Endothelial cell of umbilical vein (primary cell): Measurements from ENCODE around the gene CABP5. TPM values are rescaled to one million over a fixed set of nuclear protein-coding genes. Genes with fewer than 3 reads are reported as not detected.
"Not testable (repeated sequence)": the region's sequence is repeated elsewhere in the genome, so short reads cannot be mapped to it uniquely, and the experiment has no call there.

Experiments used
- Bru-seq: library from RNA; stranded (reverse); fragments of 400-500 nt; gene quantifications from one replicate; lab custom pipeline; 2021; lab: Mats Ljungman, UMichigan
- BruChase-seq, 2 experiments: library from RNA; stranded (reverse); fragments of 400-500 nt; gene quantifications; one replicate each; lab custom pipeline; 2021; lab: Mats Ljungman, UMichigan
- BruUV-seq: library from RNA; stranded (reverse); fragments of 400-500 nt; replicated peaks from 2 replicates; lab custom pipeline; 2021; lab: Mats Ljungman, UMichigan
- CTCF ChIA-PET: fragments of 300-600, 350-600 bp; sonication (Branson Sonifier 250); formaldehyde crosslinking; loops from one replicate; lab custom pipeline; 2021; ENCODE audit warnings: antibody characterized with exemption, inconsistent platforms; lab: Charles Lee
- POLR2A ChIA-PET: fragments of 300-600, 350-600 bp; sonication (Branson Sonifier 250); formaldehyde crosslinking; loops from one replicate; lab custom pipeline; 2021; ENCODE audit warnings: antibody characterized with exemption, inconsistent platforms; lab: Charles Lee
- DNase-seq: peaks from one replicate; pipeline ENCODE4 v3.0.0-alpha.2; 2011; ENCODE audit warnings: low read depth, low spot score
- FAIRE-seq: peaks from 2 replicates; lab custom pipeline; 2011; peaks lifted over from hg19 to GRCh38; lab: Jason Lieb, UNC
- H2AFZ ChIP-seq: 2 replicates; pipeline ENCODE4 v1.6.0; 2012; ENCODE audit warnings: low read depth, low read length, control low read depth, inconsistent platforms
- H3K27ac ChIP-seq: 2 replicates; pipeline ENCODE4 v1.5.1; 2011; ENCODE audit warnings: low read depth, mild to moderate bottlenecking, control low read depth, low read length, moderate library complexity; ENCODE audit not compliant: insufficient read depth
- H3K27me3 ChIP-seq, 2 experiments: 2 replicates each; pipeline versions ENCODE4 v1.6.0 to v1.6.1; 2011; ENCODE audit warnings: low read length in 2 of 2, mixed read lengths in 1 of 2; ENCODE audit not compliant: control insufficient read depth in 2 of 2, insufficient read depth in 2 of 2
- H3K36me3 ChIP-seq, 2 experiments: 2 replicates in 1 of 2; 3 replicates in 1 of 2; pipeline ENCODE4 v1.5.1; 2011; ENCODE audit warnings: low read length in 2 of 2, mild to moderate bottlenecking in 1 of 2, moderate library complexity in 1 of 2; ENCODE audit not compliant: control insufficient read depth in 2 of 2, insufficient read depth in 2 of 2; ENCODE audit errors: extremely low read depth in 1 of 2
- H3K4me1 ChIP-seq: 3 replicates; pipeline ENCODE4 v1.5.1; 2011; ENCODE audit warnings: mild to moderate bottlenecking, low read length; ENCODE audit not compliant: control insufficient read depth, insufficient read depth; ENCODE audit errors: extremely low read depth
- H3K4me2 ChIP-seq: 2 replicates; pipeline ENCODE4 v1.6.1; 2011; ENCODE audit warnings: low read length, control low read depth, mixed read lengths; ENCODE audit not compliant: insufficient read depth
- H3K4me3 ChIP-seq, 3 experiments: fragments of 200-600 bp in 1 of 3; sonication (generic), shearing (Covaris generic) in 1 of 3; replicated peaks in 1 of 3; 2 replicates each; pipeline ENCODE4 v1.5.1; 2011 to 2016; ENCODE audit warnings: control low read depth in 3 of 3, low read length in 3 of 3, mild to moderate bottlenecking in 2 of 3, inconsistent platforms in 1 of 3, low read depth in 1 of 3, moderate library complexity in 1 of 3; ENCODE audit not compliant: insufficient read depth in 1 of 3
- H3K79me2 ChIP-seq: 2 replicates; pipeline ENCODE4 v1.6.0; 2012; ENCODE audit warnings: low read length, inconsistent platforms; ENCODE audit not compliant: control insufficient read depth, insufficient read depth
- H3K9ac ChIP-seq: replicated peaks from 2 replicates; pipeline ENCODE3; 2011; ENCODE audit warnings: low read length, control low read depth; ENCODE audit not compliant: insufficient read depth; ENCODE audit errors: extremely low read depth
- H3K9me1 ChIP-seq: replicated peaks from 3 replicates; pipeline ENCODE4 v1.6.0; 2011; ENCODE audit warnings: mild to moderate bottlenecking, low read length; ENCODE audit not compliant: control insufficient read depth, insufficient read depth; ENCODE audit errors: extremely low read depth
- H3K9me3 ChIP-seq: replicated peaks from 2 replicates; pipeline ENCODE4 v1.5.1; 2012; ENCODE audit warnings: low read length, inconsistent platforms; ENCODE audit not compliant: control insufficient read depth, insufficient read depth
- H4K20me1 ChIP-seq: replicated peaks from 2 replicates; pipeline ENCODE3; 2011; ENCODE audit warnings: mild to moderate bottlenecking, low read length; ENCODE audit not compliant: control insufficient read depth, insufficient read depth; ENCODE audit errors: extremely low read depth
- EZH2 ChIP-seq: IDR thresholded peaks from 2 replicates; pipeline ENCODE4 v1.6.1; 2012; ENCODE audit warnings: borderline replicate concordance, low read depth, mild to moderate bottlenecking, moderate library complexity, low read length, inconsistent platforms; ENCODE audit not compliant: severe bottlenecking
- FOS ChIP-seq: IDR thresholded peaks from 2 replicates; pipeline ENCODE4 v1.6.1; 2011; ENCODE audit warnings: mild to moderate bottlenecking, low read length, moderate library complexity, borderline replicate concordance; ENCODE audit not compliant: insufficient read depth
- GATA2 ChIP-seq: IDR thresholded peaks from 2 replicates; pipeline ENCODE4 v1.7.0; 2011; ENCODE audit warnings: low read depth, mild to moderate bottlenecking, moderate library complexity, mixed read lengths, low read length; ENCODE audit not compliant: insufficient read length, insufficient read depth
- MYC ChIP-seq: IDR thresholded peaks from one replicate; pipeline ENCODE4 v1.6.1; 2011; ENCODE audit warnings: mild to moderate bottlenecking, low read depth, low read length
- dilution Hi-C: fragments of 300-500 bp; cut with MboI; formaldehyde crosslinking; loops from one replicate; pipeline ENCODE4 v1.15.0; 2019; ENCODE audit warnings: low sequenced_read_pairs; ENCODE audit not compliant: extremely low pct_ligation_motif_present
- intact Hi-C: fragments of 100-400 bp; cut with micrococcal nuclease; formaldehyde crosslinking; loops from one replicate; pipeline ENCODE4 v1.10.0; 2022
- long read RNA-seq: library from polyadenylated mRNA; stranded (forward); transcript quantifications from one replicate; pipeline ENCODE4 v2.0.0, GENCODE V29; 2021
- polyA minus RNA-seq, 3 experiments: library from RNA; depleted of rRNA, polyadenylated mRNA; stranded (reverse); fragments of >200 nt; gene quantifications; 1 replicate in 1 of 3; 2 replicates in 2 of 3; pipeline ENCODE4 v1.2.3, GENCODE V29; 2011
- polyA plus RNA-seq, 4 experiments: library from polyadenylated mRNA; depleted of rRNA in 3 of 4; stranded (reverse) in 3 of 4; unstranded in 1 of 4; fragments of >200 nt; gene quantifications; 2 replicates each; pipeline versions ENCODE4 v1.2.1 to v1.2.3, GENCODE V29; 2011 to 2012; ENCODE audit warnings: missing spikeins in 1 of 4
- total RNA-seq: library from RNA; stranded (reverse); gene quantifications from 2 replicates; pipeline ENCODE4 v1.2.3, GENCODE V29; 2021
- TF ChIP-seq, protein P1 (sequence below): IDR thresholded peaks from 2 replicates; pipeline ENCODE4 v1.6.1; 2011; ENCODE audit not compliant: insufficient read depth, insufficient read length
- TF ChIP-seq, protein P2 (sequence below), 2 donors: IDR thresholded peaks; 1 replicate in 1 of 2; 2 replicates in 1 of 2; pipeline ENCODE4 v1.5.1; 2011; ENCODE audit warnings: low read length in 2 of 2, mild to moderate bottlenecking in 2 of 2, moderate library complexity in 2 of 2, control low read depth in 1 of 2, inconsistent platforms in 1 of 2, low read depth in 1 of 2; ENCODE audit not compliant: insufficient read depth in 1 of 2; ENCODE audit errors: extremely low read depth in 1 of 2

Gene CABP5
- not detected in 2 replicates for total RNA-seq
- not detected in 2 replicates for polyA plus RNA-seq
- not detected in 2 replicates for polyA plus RNA-seq (2011; cell fraction: cytosol; rRNA removed)
- polyA plus RNA-seq (2011; cell fraction: nucleus; rRNA removed), result not detected in 2 replicates
- polyA plus RNA-seq (2012), result not detected in 2 replicates
- not detected in 2 replicates for polyA minus RNA-seq
- polyA minus RNA-seq (2011; cell fraction: cytosol; rRNA and poly(A)+ RNA removed), result not detected
- polyA minus RNA-seq (2011; cell fraction: nucleus; rRNA and poly(A)+ RNA removed), result not detected in 2 replicates
- not detected for Bru-seq, nascent RNA
- not detected for BruChase-seq, experiment 1, labeled RNA remaining after a 6-hour chase
- BruChase-seq, experiment 2, labeled RNA remaining after a 2-hour chase, result not detected
- long read RNA-seq, result 0 reads

DNA sequence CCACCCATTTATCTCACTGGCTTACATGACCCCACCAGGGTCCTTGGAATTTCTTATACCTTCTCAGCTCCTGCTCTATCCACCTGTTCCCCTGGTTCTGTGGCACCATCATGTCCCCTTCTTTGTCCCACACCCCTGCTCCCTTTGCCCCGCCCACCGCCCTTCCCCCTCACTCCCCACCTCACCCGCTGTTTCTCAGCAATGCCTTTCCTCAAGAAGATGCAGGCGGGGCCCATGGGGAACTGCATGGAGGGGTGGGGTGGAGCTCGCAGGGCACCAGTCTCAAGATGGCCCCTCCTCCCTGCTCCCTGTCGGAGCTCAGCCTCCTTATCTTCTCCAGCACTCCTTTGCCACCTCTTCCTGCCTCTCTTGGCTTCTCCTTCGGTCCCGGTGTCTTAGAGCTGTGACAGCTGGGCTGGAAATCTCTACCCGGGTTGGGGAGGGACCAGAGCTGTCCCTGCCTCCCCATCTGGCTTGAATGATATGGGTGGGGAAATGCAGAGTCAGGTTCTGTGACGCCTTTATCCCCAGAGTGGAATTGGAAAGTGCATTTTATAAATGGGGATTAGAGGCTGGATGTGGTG lies at the start of gene CABP5:
TSS of gene CABP5 (minus strand) at position 405 of the 584 bp plus-strand sequence. CDS start at position 248, 157 bp downstream.
- intact Hi-C loops (no loop called here), dilution Hi-C loops (no loop called here)
- Histone ChIP-seq H3K79me2 (no peaks in the 10 kb centered on the region), H3K9ac (no peak within 1 kb of the TSS), H3K4me3 (no peak within 1 kb of the TSS), H3K27me3 (peaks cover 0 to 2% of the 10 kb centered on the region in 2 experiments), H3K9me3 (no peaks in the 10 kb centered on the region), H4K20me1 (no peaks in the 10 kb centered on the region), H3K36me3 (no peaks in the 10 kb centered on the region), H3K9me1 (no peaks in the 10 kb centered on the region), H3K4me2 (no peak within 1 kb of the TSS), H3K4me1 (no peaks in the 10 kb centered on the region), H2AFZ (no peak within 1 kb of the TSS), H3K27ac (no peak within 1 kb of the TSS)
- POLR2A ChIA-PET, result no interaction called here
- FAIRE-seq (no peak), DNase-seq (no peak)
- CTCF ChIA-PET, result interaction anchor here (0.8 kb wide), 1 partner anchor 10 kb away, joined by 3 read pairs; no protein-coding TSS in a partner anchor
- TF ChIP-seq, protein P1, sequence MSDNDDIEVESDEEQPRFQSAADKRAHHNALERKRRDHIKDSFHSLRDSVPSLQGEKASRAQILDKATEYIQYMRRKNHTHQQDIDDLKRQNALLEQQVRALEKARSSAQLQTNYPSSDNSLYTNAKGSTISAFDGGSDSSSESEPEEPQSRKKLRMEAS, result no peak
- no peak for TF ChIP-seq EZH2
- TF ChIP-seq, protein P2, sequence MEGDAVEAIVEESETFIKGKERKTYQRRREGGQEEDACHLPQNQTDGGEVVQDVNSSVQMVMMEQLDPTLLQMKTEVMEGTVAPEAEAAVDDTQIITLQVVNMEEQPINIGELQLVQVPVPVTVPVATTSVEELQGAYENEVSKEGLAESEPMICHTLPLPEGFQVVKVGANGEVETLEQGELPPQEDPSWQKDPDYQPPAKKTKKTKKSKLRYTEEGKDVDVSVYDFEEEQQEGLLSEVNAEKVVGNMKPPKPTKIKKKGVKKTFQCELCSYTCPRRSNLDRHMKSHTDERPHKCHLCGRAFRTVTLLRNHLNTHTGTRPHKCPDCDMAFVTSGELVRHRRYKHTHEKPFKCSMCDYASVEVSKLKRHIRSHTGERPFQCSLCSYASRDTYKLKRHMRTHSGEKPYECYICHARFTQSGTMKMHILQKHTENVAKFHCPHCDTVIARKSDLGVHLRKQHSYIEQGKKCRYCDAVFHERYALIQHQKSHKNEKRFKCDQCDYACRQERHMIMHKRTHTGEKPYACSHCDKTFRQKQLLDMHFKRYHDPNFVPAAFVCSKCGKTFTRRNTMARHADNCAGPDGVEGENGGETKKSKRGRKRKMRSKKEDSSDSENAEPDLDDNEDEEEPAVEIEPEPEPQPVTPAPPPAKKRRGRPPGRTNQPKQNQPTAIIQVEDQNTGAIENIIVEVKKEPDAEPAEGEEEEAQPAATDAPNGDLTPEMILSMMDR (IDR thresholded peaks at IDR 0.05; ENCODE audit: extremely low read depth in 1 of 2, insufficient read depth in 1 of 2, low read depth in 1 of 2, low read length in 2 of 2), result no peak
- no peak for TF ChIP-seq FOS
- no peak for TF ChIP-seq GATA2
- TF ChIP-seq MYC, result no peak
- no TSS peak for BruUV-seq

DNA sequence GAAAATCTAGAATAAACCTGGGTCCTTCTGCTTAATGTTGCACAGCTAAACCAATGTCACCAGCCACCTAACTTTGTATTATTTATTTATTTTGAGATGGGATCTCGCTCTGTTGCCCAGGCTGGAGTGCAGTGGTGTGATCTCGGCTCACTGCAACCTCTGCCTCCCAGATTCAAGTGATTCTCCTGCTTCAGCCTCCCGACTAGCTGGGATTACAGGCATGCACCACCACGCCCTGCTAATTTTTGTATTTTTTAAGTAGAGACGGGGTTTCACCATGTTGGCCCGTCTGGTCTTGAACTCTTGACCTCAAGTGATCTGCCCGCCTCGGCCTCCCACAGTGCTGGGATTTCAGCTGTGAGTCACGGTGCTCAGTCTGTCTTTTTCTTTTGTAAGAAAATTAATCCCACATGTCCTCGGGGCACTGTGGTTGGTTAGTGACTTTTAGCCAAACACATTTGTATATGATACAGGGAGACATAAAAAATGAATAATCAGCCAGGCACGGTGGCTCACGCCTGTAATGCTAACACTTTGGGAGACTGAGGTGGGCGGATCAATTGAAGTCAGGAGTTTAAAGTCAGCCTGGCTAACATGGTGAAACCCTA lies 47.3 kb upstream of the CABP5 start:
- intact Hi-C loops, H3K9ac ChIP-seq, H2AFZ ChIP-seq, H4K20me1 ChIP-seq, H3K4me1 ChIP-seq, FAIRE-seq, dilution Hi-C loops, H3K4me2 ChIP-seq, H3K79me2 ChIP-seq, H3K27ac ChIP-seq, H3K9me3 ChIP-seq, BruUV-seq, POLR2A ChIA-PET, H3K4me3 ChIP-seq, H3K27me3 ChIP-seq, H3K36me3 ChIP-seq, H3K9me1 ChIP-seq, DNase-seq: not testable (repeated sequence)
- CTCF ChIA-PET, result interaction anchor here (0.7 to 1.2 kb wide), 2 partner anchors 62 to 222 kb away, joined by 3 read pairs; no protein-coding TSS in a partner anchor
